Hematopoietic multipotent progenitor cell treated with erythropoietin and hydrocortisone succinate and interleukin-3 and kit ligand, for 4 days (in vitro differentiated cells): Measurements from ENCODE around the gene CIAO1.
"Not testable (repeated sequence)": the region's sequence is repeated elsewhere in the genome, so short reads cannot be mapped to it uniquely, and the experiment has no call there.

Experiments used
- DNase-seq: peaks from one replicate; pipeline ENCODE4 v3.0.0-alpha.2; 2015

The CIAO1 gene

DNA sequence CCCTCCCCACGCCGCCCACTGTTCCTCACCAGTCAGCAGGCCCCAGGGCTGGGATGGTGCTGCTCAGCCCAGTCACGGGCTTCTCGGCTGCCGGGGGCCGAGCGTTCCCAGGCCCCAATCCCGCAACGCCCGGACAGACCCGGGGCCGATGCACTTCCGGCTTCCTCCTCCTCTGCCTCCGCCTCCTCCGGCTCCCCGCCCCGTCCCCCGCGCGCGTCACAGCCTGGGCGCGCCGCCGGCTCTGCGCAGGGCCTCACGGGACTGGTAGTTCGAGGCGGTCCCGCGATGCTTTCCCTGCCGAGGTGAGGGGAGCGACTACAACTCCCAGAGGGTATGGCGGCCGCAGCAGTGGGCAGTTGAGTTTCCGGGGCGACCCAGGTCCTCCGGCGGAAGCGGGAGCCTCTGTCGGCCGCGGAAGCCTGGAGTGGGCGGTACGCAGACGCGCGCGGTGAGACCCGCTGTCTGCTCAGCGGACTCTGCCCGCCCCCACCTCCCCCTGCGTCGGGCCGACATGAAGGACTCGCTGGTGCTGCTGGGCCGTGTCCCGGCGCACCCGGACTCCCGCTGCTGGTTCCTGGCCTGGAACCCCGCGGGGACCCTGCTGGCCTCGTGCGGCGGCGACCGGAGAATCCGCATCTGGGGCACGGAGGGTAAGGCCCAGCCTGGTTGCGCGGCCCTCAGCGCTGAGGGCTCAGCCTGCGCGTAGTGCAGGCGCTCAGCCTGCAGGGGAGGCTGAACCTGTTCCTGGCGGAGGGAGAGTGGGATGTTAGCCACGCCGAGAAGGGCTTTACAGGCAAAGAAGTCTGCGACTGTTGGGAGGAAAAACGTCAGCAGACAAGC is at the start of gene CIAO1, which contains the start of gene TMEM127:
CIAO1 (plus strand) TSS at position 386 of the 840 bp plus-strand sequence; CDS start at position 512, 126 bp downstream.
TMEM127 (minus strand) TSS at position 158 of the 840 bp plus-strand sequence. CDS start 616 bp downstream, outside the sequence.
- DNase-seq: peak; percentile 99

DNA sequence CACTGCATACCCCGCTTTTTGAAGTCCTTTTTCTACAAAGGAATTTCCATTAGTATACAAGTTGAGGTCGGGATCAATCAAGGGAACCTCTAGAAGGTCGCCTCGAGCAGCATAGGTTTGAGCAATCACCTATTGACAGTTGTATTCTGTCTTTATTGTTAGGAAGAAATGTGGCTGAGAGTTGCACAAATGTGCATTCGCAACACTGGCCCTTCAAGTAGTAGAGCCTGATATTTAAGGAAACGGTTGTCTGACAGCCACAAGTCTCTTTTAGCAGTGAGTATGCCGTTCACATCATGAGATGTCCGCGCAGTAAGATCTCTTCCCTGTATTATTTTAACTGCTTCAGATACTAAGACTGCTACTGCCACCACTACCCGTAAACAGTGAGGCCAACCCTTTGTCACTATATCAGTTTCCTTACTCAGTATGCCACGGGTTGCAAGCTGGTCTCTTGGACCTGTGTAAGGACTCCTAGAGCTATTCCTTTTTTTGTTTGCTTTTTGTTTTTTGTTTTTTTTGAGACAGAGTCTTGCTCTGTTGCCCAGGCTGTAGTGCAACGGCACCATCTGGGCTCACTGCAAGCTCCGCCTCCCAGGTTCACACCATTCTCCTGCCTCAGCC is 47.4 kb upstream of the CIAO1 start:
- DNase-seq: no peak

DNA sequence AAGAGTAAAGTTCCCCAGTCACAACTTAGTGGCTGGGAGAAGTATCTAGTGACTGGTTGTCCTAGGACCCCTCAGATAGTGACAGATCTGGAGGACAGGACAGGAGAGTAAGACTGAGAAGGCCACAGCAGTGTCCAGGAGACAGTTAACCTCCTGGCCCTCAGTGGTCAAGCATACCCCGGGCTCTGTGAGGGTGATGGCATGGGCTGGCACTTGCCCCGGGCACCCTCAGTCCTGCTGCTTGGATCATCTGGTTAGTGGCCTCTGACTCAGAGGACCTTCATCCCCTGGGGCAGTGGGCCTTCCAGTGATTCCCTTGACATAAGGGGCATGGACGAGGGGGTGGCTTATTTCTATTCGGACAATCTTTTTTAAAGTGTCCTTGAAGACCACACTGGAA is 46.1 kb upstream of the CIAO1 start:
- DNase-seq: not testable (repeated sequence)

DNA sequence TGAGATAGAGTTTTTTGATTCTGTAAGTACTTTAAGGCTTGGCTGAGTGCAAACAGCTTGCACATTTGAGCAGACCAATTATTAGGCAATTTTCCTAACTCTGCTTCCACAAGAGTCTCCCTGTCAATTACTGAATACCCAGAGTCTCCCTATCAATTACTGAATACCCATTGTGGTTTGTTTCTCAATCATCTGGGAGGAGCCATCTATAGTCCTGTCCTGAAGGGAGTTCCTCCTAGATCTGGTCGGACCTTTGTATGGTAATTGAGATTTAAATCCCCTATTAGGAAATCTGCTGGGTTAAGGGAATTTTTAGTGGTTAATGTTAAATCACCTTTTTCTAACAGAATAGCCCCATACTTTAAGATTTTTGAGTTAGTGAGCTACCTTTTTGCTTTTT is 44.9 kb upstream of the CIAO1 start:
- DNase-seq: peak; percentile 28

DNA sequence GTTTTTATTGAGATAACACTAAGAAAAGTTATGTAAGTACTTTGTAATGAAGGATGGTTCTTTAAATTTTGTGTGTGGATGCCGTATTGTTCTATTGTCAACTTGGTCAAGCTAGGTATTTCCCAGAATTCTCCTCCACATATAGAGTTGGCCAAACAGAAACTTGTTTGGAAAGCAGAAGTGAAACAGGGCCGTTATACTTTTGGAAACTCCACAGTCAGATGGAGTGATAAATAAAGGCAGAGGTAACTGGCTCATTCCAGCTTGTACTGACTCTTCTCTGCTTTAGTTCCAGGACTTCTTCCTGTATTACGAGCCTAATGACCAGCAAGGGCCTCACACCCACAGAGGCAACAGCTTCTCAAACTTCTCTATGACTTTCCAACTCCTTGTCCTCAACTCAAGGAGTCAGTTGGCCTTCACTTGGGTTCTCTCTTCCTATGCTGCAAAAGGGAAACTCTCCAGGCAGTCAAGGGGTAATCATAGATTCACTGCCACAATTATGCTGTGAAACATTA is 41.0 kb upstream of the CIAO1 start:
- peak; percentile 74 for DNase-seq

DNA sequence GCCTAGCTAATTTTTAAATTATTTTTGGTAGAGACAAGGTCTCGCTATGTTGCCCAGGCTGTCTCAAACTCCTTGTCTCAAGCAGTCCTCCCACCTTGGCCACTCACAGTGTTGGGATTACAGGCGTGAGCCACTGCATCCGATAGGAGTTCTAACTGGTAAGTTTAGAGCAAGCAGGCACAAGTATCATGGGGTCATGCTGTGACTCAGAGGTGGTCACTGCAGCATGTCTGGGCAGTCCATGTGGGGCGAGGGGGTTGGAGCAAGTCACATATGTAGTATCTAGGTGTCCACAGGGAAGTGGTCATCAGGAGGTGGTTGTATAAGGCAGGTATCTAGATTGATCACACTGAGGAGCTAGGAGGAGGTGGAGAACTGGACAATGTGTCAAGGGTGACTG is 34.7 kb upstream of the CIAO1 start:
- DNase-seq: no peak

DNA sequence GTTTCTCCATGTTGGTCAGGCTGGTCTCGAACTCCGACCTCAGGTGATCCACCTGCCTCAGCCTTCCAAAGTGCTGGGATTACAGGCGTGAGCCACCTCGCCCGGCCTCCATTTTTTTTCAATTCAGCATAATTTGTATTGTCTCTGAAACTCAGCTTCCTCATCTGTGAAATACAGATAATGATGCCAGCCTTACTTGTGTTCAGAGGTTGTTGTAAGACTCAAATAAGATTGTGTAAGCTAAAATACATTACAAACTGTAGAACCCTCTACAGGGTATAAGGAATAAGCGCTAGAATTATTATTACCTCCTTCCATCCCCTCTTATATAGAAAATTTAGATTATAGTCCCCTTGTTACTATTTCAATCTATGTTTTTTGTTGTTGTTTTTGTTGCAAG is 32.6 kb upstream of the CIAO1 start:
- peak; percentile 46 for DNase-seq

DNA sequence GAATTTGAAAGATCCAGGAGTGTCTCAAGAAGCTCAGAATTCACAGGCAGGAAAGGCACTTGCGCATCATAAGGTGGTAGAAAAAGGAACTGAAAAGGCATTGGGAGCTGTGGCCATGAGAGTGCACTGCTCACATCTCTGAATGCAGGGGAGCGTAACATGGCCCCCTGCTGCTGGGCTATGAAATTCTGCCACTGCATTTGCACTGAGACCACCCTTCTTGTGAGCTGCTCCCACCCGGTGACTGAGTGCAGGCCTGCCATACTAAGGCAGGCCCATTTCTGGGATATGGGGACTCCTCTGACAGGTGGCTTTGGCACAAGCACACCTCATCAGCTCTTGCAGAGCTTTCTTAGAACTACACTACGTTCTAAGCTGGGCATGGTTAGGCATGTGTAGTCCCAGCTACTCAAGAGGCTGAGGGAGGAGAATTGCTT is 32.1 kb upstream of the CIAO1 start:
- no peak for DNase-seq

DNA sequence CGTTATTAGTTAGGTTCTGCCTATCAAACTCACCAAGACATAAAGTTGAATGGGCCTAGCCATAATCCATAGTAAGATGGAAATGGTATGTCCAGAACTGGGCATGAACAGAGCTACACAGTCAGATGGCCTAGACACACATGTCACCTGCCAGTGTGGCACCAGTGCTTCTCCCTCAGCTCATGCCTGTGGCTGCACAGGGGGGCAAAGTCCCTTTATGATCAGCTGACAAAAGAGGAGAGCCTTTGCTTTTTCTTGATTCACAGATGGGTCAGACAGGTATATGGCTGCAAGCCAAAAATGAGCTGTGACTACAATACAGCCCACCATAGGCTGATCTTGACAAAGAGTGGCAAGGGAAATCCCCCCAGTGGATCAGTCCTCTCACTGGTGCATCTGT is 29.1 kb upstream of the CIAO1 start:
- no peak for DNase-seq

DNA sequence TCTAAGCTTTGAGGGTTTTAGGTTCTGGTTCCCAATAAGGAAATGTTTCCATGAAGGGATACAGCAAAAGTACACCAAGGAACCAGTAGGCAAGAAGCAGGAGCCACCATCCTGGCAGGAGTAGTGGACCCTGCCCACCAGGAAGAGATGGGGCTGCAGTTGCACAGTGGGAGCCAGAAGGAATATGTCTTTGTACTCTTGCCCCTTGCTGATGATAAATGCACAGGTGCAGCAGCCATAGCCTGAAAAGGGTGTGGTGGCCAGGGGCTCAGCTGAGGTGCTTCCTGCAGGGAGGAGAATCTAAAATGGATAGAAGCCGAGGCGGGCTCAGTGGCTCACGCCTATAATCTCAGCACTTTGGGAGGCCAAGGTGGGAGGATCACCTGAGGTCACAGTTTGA is 27.8 kb upstream of the CIAO1 start:
- DNase-seq: no peak

DNA sequence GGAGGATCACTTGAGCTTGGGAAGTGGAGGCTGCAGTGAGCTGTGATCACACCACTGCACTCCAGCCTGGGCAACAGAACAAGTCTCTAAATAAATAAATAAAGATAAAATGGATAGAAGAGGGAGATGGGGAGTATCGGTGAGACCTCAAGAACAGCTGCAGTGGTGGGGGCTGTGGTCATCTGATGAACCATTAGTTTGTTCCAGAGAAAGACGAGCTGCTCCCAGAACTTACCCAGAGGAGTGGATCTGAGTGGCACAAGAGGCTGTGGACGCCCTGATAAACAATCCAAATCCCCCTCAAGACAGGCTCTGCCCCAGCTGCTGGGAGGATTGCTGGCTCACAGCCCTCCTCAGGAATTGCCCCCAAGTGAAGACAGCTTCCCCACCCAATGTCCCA is 26.9 kb upstream of the CIAO1 start:
- no peak for DNase-seq

DNA sequence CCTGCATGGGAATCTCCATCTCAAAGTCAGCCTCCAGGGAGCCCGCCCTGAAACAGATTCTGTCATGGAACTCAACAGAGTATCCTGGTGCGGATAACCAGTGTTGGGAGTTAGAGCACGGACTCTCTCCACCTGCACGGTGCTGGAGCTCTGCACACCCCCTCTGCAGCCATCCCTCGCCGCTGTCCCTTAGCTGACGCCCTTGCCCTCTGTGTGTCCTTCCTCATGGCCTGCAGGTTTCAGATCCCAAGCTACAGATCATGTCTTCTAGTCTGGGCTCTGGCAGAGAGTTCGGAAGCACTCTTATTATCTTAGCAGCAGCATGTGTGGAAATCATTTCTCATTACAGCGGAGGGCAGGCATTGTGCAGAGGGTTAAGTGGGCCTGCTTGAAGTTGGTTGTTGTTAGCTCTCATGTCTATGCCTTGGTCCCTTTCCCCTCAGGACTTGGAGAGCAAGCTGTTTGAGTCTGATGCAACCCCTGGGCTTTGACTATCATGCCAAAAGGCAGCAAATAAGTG is 26.2 kb upstream of the CIAO1 start:
- no peak for DNase-seq

DNA sequence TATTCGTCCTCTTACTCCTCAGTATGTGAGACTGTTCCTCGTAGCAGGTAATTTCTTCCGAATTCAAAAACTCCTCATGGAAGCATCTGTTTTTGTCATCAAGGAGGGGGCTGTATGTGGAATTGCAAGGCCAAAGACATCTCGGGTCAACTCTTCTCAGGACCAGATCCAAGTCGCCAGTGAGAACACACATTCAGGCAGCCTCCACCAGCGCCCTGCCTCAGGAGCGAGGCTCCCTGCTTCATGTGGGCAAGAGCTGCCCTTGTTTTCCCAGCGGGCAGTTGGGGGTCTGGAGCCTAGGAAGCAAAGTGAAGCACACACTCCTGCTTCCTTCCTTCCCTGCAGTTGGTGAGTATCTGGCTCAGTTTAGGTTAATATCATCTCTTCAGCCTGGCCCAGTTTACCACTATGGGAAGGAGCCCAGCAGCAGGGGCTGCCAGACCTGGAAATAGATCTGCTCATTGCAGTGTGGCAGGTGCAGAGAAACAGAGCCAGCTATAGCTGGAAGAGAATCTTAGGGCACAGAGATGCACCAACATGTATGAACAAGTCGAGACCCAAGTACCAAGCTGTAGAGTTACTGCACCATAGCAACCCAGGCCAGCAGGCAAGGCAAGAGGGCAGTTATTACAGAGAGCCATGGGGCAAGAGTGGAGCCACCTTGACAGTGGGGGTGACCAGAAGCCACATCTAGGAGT is 25.5 kb upstream of the CIAO1 start:
- DNase-seq: no peak

DNA sequence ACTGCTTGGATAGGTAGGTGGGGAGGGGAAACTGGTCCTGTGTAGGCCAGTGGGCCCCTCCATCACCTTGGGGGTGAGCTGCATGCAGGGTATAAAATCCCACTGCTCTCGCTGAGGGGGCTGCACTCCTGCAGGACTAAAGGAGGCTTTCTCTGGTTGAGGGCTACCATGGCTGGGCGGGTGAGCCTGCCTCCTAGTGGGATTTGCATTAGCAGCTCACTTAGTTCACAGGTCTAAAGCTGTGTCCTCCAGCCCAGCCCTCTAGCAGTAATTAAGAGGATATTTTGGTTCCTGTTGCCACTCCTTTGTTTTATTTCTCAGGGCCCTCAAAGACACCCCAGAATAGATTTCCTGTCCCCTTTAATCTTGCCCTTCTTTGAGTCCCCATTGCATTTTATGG is 24.8 kb upstream of the CIAO1 start:
- no peak for DNase-seq

DNA sequence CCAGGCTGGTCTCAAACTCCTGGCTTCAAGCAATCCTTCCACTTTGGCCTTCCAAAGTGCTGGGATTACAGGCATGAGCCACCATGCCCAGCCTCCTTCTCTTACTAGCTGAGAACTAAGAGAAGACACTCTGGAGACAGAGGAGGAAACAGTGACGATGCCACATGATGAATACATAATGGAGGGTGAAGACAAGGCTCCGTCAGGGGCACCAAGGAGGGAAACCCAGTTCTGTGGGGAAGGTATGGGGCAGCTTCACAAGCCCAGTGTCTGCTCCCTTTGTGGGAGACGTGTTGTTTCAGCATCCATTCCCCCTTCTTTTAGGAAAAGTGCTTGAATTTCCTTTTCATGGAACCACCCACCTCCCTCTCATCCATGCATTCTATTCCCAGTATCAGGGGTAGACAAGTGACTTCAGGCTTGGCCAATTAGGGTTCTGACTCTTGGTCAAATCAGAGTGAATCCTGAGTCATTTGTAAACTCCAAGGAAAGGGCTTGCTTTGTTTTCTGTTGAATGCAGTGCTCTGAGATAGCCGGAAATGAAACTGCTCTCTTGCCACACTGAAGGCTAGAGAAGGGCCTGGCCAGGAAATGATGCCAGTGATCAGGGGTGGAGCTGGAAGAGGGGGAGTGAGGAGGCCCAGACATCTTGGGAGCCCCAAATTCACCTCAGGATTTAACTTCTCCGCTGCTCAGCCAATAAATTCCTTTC is 24.0 kb upstream of the CIAO1 start:
- peak; percentile 87 for DNase-seq

DNA sequence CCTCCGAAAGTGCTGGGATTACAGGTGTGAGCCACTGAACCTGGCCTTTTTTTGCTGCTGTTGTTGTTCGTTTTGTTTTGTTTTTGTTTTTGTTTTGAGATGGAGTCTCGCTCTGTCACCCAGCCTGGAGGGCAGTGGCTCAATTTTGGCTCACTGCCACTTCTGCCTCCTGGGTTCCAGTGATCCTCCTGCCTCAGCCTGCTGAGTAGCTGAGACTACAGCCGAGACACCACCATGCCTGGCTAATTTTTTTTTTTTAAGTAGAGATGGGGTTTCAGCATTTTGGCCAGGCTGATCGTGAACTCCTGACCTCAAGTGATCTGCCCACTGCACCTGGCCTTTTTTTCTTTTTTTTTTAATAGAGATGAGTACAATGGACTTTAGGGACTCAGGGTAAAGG is 22.2 kb upstream of the CIAO1 start:
- DNase-seq: no peak

DNA sequence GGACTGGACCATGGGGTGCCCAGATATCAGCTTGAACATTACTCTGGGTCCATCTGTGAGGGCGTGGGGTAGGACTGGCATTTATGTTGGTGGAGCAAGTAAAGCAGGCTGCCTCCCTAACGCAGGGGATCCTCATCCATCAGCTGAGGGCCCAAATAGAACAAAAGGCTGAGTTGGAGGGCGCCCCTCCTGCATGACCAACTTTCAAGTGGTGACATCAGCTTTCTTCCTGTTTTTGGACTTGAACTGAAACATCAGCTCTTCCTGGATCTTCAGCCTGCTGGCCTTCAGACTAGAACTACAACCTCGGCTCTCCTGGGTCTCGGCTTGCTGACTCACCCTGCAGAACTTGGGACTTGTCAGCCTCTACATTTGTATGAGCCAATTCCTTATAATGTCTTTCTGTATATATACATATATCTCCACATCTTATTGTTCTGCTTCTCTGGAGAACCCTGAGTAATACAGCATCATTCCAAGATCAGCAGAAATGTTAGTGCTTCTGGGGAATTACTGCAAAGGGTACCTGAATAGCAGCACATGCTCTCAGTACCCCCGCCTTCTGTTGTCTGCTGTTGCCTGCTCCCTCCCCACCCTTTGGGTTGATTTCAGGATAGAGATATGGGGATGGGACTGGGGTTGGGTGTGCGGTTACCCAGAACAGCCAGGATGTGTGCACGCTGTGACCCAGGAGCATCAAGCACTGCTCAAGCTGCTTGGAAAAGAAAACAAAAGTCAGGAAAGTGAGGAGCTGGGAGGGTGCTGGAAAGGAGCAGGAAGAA is 20.2 kb upstream of the CIAO1 start:
- DNase-seq: peak; percentile 61

DNA sequence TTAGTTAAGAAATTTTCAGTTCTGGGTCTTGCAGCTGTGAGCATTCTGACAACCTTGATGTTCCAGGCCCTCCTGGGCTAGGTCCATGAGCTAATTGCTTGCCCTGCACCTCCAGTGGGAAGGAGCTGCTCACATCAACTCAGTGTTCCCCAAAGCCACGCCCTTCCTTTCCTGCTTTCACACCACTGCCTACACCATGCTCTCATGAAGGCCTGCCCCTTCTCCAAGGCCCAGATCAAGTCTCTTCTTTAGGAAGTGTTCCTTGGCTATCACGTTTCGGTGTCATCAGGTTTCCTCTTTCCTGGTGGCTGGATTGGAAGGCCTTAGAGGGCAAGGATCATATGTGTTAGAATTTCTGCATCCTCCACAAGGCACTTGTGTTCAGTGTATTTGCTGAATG is 19.0 kb upstream of the CIAO1 start:
- no peak for DNase-seq

DNA sequence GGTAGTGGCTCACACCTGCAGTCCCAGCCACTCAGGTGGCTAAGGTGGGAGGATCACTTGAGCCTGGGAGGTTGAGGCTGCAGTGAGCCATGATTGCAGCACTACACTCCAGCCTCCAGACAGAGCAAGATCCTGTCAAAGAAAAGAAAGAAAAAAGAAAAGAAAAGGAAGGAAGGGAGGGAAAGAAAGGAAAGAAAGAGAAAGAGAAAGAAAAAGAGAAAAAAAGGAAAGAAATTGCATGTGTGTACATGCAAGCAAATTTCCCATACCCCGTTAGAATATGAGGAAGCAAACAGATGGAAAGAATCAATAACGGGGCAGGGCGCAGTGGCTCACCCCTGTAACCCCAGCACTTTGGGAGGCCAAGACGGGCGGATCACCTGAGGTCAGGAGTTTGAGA is 18.1 kb upstream of the CIAO1 start:
- no peak for DNase-seq

DNA sequence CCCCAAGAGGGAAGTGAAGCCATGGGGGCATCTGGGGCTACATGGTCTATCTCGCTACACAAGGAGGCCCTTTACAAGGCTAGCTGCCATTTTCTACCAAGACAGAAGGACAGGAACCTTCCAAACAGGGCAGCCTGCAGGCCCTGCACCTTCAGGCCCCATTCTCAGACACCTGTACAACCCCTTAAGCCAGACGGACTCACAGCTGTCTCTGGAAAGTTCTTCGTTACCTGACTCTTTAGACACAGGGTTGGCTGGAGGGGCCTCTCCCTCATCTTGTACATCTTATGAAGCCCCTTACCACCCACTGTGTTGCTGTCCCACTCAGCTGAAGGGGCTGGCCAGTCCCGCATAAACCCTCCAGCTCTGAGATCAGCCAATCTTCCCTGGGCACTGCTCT is 17.4 kb upstream of the CIAO1 start:
- no peak for DNase-seq

DNA sequence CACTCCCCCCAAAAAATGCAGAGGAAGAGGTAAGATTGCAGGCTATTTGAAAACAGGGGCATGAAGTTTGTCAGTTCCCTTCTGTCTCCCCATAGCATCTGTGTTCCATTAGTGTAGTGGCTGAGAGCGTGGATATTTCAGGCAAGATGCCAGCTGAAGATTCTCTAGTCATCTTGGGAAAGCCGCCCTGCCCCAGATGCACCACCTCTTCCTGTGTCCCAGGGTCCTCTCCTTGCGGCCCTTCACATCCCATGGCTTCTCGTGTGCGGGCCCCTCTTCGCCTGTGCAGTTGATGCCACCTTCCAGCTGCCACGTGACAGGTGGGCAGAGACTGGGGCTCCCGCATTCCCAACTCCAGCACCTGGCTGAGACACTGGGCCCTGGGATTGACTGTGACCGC is 16.4 kb upstream of the CIAO1 start:
- no peak for DNase-seq

DNA sequence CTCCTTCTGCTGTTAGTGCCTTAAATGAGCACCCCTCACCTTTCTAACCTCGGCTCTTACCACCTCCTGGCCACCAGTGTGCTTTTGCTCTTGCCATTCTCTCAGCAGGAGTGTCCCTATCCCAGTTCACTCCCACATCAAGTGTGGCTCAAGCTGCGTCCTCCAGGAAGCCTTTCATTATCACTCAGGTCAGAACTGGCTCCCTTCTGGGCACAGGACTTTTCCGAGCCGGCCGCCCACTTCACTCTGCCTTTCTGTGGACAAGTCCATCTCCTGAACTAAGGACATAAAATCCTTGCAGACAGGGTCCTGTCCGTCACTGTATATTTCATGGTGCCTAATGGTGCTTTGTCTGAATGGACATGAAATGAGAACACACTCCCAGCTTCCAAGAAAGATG is 15.8 kb upstream of the CIAO1 start:
- no peak for DNase-seq
